ENCODE data around the gene TMEM255B.

DNA sequence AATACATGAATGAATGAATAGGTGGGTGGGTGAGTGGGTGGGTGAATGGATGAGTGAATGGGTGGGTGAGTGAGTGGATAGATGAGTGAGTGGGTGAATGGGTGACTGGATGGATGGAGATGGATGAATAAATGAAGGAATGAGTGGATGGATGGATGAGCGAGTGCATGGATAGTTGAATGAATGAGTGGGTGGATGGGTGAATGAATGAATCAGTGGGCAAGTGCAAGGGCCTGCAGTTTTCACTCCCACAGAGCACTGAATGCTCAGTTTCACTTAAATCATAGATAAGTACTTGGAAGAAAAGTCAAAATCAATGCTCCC is 92.4 kb downstream of the TMEM255B start:
- TF ChIP-seq, protein P1, sequence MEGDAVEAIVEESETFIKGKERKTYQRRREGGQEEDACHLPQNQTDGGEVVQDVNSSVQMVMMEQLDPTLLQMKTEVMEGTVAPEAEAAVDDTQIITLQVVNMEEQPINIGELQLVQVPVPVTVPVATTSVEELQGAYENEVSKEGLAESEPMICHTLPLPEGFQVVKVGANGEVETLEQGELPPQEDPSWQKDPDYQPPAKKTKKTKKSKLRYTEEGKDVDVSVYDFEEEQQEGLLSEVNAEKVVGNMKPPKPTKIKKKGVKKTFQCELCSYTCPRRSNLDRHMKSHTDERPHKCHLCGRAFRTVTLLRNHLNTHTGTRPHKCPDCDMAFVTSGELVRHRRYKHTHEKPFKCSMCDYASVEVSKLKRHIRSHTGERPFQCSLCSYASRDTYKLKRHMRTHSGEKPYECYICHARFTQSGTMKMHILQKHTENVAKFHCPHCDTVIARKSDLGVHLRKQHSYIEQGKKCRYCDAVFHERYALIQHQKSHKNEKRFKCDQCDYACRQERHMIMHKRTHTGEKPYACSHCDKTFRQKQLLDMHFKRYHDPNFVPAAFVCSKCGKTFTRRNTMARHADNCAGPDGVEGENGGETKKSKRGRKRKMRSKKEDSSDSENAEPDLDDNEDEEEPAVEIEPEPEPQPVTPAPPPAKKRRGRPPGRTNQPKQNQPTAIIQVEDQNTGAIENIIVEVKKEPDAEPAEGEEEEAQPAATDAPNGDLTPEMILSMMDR (conservative IDR thresholded peaks at IDR 0.05; ENCODE audit: low read length), result no peak
- TF ChIP-seq EZH2phosphoT487 (IDR thresholded peaks at IDR 0.05; ENCODE audit: borderline replicate concordance), result no peak
